Testis (tissue), 3 donors: ENCODE measurements around the gene PTPRG. TPM values are rescaled to one million over a fixed set of nuclear protein-coding genes. Genes with fewer than 3 reads are reported as not detected.
"Not testable (repeated sequence)": the region's sequence is repeated elsewhere in the genome, so short reads cannot be mapped to it uniquely, and the experiment has no call there.

Source experiments
- DNase-seq: peaks from one replicate; pipeline ENCODE4 v3.0.0-alpha.2; 2019
- H3K27ac ChIP-seq, 2 donors: fragments of 200-600 bp; sonication (generic); one replicate each; pipeline ENCODE4 v1.5.1; 2019
- H3K27me3 ChIP-seq: fragments of 200-600 bp; sonication (generic); one replicate; pipeline ENCODE4 v1.5.1; 2019
- H3K36me3 ChIP-seq: fragments of 200-600 bp; sonication (generic); one replicate; pipeline ENCODE4 v1.5.1; 2017; ENCODE audit warnings: low read depth; ENCODE audit errors: missing control alignments
- H3K4me1 ChIP-seq: fragments of 200-600 bp; sonication (generic); one replicate; pipeline ENCODE4 v1.5.1; 2019
- H3K4me3 ChIP-seq, 2 donors: fragments of 200-600 bp; sonication (generic); one replicate each; pipeline ENCODE4 v1.5.1; 2017 to 2019
- H3K9me3 ChIP-seq: fragments of 200-600 bp; sonication (generic); one replicate; pipeline ENCODE4 v1.5.1; 2017
- POLR2A ChIP-seq: fragments of 450-650 bp; IDR thresholded peaks from one replicate; pipeline ENCODE4 v1.6.1; 2017; ENCODE audit warnings: antibody characterized with exemption, mild to moderate bottlenecking, moderate library complexity
- WGBS, 2 donors: methylation state at CpG; one replicate each; pipeline ENCODE4 v1.1.5; 2018; 5-methylcytosine and 5-hydroxymethylcytosine counted together
- intact Hi-C: fragments of 100-400 bp; cut with DNase I; formaldehyde crosslinking; loops from one replicate; pipeline ENCODE4 v1.15.1; 2023; ENCODE audit warnings: low total_unique reads
- polyA plus RNA-seq: library from polyadenylated mRNA; stranded (reverse); fragments of 350-450 nt; fragmentation: Illumina TruSeq; extraction: RNeasy Lipid Tissue Mini Kit (QIAGEN cat#74804); gene quantifications from one replicate; pipeline ENCODE4 v1.2.3, GENCODE V29; 2014; ENCODE audit warnings: low read depth, low replicate concordance; ENCODE audit not compliant: insufficient read depth
- total RNA-seq, 2 donors: library from RNA; depleted of rRNA; stranded (reverse); fragments of >200 nt; gene quantifications; one replicate each; pipeline ENCODE4 v1.2.3, GENCODE V29; 2016
- TF ChIP-seq, protein P1 (sequence below), 3 experiments: fragments of 450-650 bp in 2 of 3; fragments of 200-600 bp in 1 of 3; sonication (generic) in 1 of 3; IDR thresholded peaks; one replicate each; pipeline ENCODE4 v1.5.1; 2016 to 2019; ENCODE audit warnings: antibody characterized with exemption in 3 of 3, mild to moderate bottlenecking in 2 of 3, moderate library complexity in 1 of 3

Gene PTPRG
- total and polyA plus RNA-seq, 3 donors from 2014 or later: 26.3 to 107 (median 75.4) TPM

DNA sequence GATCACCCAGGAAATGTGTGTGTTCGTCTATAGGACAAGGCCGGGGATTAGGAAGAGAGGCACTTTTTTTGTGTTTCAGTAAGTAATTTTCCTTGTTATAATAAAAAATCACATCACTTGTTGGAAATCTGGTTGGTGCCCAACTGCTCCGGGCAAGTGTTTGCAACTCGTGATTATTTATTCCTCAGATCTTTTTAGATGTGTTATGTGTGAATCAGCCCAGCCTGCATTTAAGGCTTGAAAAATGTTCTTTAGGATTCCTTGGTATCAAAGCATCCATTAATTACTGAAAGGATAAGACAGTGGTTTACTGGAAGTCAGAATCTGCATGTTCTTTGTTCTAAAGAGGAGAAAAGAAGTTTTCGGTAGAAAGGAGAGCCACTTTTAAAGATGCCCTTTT is 466.4 kb downstream of the PTPRG start:
- DNase-seq: no peak
- Histone ChIP-seq H3K4me1 (no peaks in the 10 kb centered on the region), H3K27me3 (no peaks in the 10 kb centered on the region), H3K4me3 (no peak overlapping the region), H3K9me3 (no peaks in the 10 kb centered on the region), H3K36me3 (no peaks in the 10 kb centered on the region), H3K27ac (no peak overlapping the region)
- intact Hi-C loops: no loop called here
- TF ChIP-seq, protein P1, sequence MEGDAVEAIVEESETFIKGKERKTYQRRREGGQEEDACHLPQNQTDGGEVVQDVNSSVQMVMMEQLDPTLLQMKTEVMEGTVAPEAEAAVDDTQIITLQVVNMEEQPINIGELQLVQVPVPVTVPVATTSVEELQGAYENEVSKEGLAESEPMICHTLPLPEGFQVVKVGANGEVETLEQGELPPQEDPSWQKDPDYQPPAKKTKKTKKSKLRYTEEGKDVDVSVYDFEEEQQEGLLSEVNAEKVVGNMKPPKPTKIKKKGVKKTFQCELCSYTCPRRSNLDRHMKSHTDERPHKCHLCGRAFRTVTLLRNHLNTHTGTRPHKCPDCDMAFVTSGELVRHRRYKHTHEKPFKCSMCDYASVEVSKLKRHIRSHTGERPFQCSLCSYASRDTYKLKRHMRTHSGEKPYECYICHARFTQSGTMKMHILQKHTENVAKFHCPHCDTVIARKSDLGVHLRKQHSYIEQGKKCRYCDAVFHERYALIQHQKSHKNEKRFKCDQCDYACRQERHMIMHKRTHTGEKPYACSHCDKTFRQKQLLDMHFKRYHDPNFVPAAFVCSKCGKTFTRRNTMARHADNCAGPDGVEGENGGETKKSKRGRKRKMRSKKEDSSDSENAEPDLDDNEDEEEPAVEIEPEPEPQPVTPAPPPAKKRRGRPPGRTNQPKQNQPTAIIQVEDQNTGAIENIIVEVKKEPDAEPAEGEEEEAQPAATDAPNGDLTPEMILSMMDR (IDR thresholded peaks at IDR 0.05): no peak
- no peak for TF ChIP-seq POLR2A
- 84 to 90% methylated on average over 5 of the region's 5 CpGs for WGBS, 2 donors

DNA sequence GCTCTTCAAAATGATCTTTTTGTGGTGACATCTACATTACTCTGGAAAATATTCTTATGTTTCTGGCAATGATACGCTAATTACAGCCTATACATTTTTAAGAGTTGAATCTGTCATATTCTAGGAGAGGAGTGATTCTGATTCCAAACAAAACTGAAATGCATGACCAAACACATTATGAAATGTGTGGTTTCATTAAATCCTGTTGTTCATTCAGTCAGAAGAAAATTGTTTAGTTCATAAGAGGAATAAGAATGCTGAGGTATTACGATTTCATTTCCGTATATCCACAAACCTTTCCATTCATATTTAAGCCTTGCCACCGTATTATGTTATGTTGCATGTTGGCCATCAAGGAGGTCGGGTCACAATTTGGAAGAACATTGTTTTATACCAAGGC is 466.9 kb downstream of the PTPRG start:
- intact Hi-C loops: no loop called here
- no peaks in the 10 kb centered on the region for H3K27me3 ChIP-seq
- no peaks in the 10 kb centered on the region for H3K9me3 ChIP-seq
- H3K4me1 ChIP-seq: no peaks in the 10 kb centered on the region
- no peak for TF ChIP-seq POLR2A
- TF ChIP-seq, protein P1 (IDR thresholded peaks at IDR 0.05): no peak
- no peaks in the 10 kb centered on the region for H3K36me3 ChIP-seq
- DNase-seq: no peak
- H3K4me3 ChIP-seq: no peak overlapping the region
- H3K27ac ChIP-seq: no peak overlapping the region
- 92 to 98% methylated on average over 5 of the region's 5 CpGs for WGBS, 2 donors

DNA sequence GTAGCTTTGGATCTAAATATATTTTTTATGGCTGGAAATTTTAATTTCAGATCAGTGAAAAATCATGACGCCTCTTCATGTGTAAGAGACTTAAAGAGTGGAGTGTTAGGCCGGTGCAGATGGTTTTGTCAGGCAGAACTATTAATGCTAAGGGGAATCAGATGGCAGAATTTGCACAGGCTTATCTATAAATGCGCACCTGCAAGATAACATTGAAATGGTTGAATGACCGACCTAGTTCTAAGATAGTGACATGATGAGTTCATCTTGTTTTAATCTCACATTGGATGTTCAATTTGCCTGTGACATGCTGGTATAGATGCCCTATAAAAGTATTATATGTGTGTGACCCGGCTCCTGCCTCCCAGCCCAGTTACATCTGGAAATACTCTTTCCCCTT is 471.4 kb downstream of the PTPRG start:
- no peak overlapping the region for H3K4me3 ChIP-seq
- TF ChIP-seq, protein P1 (IDR thresholded peaks at IDR 0.05): no peak
- TF ChIP-seq POLR2A: no peak
- no peak overlapping the region for H3K27ac ChIP-seq
- H3K4me1 ChIP-seq: no peaks in the 10 kb centered on the region
- H3K36me3 ChIP-seq: no peaks in the 10 kb centered on the region
- intact Hi-C loops: no loop called here
- no peak for DNase-seq
- no peaks in the 10 kb centered on the region for H3K9me3 ChIP-seq
- WGBS, 2 donors: 93 to 95% methylated on average over 5 of the region's 5 CpGs
- H3K27me3 ChIP-seq: no peaks in the 10 kb centered on the region

DNA sequence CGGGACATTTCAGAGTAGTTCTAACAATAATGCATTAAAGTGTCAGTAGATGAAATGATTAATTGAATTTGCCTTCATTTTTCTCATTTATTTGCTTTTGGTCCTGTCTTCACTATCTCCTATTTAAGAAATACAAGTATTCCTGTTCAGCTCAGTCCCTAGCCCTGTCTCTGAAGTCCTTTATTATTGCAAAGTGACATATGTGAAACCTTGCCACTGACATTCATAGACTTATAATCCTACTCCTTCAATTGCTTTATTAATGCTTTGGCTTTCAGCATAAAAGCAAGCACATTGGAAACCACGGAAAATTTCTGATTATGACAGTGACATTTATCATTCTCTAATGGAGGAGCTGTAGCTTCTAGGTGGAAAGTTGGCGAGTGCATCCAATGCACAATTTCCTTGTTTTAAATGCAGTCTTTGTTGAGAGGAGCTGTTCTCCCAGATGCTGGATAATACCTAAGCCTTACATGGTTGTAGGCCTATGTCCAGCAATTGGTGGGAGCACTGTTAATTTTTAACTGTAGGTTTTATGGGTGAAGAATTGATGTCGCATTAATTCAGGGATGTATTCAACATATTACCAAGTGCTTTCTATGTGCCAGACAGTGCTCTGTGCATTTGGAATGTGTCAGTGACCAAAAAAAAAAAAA is 474.2 kb downstream of the PTPRG start:
- 86 to 90% methylated on average over 4 of the region's 4 CpGs for WGBS, 2 donors
- no peak overlapping the region for H3K27ac ChIP-seq
- H3K4me3 ChIP-seq: no peak overlapping the region
- H3K9me3 ChIP-seq: no peaks in the 10 kb centered on the region
- no peaks in the 10 kb centered on the region for H3K27me3 ChIP-seq
- intact Hi-C loops: no loop called here
- no peak for TF ChIP-seq POLR2A
- TF ChIP-seq, protein P1 (IDR thresholded peaks at IDR 0.05): no peak
- H3K4me1 ChIP-seq: no peaks in the 10 kb centered on the region
- DNase-seq: no peak
- H3K36me3 ChIP-seq: no peaks in the 10 kb centered on the region

DNA sequence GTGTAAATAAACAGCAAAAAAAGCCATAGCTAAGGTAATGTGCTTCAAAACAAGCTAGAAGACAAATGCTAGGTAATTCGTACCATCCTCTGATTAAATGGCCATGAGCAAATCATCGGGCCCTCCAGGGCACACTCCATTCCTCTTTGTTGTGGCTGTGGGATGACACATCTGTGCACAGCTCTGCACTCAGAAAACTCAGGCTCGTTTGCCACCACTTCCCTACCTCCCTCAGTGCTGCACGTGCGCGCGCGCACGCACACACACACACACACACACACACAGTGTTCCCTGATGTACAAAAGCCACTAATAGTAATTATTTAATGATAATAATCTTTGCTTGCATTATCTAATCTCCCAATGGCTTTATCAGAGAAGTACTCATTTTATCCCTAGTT is 475.4 kb downstream of the PTPRG start:
- Histone ChIP-seq H3K27me3 (no peaks in the 10 kb centered on the region), H3K4me1 (no peaks in the 10 kb centered on the region), H3K36me3 (no peaks in the 10 kb centered on the region), H3K4me3 (no peak overlapping the region), H3K27ac (no peak overlapping the region), H3K9me3 (no peaks in the 10 kb centered on the region)
- TF ChIP-seq, protein P1 (IDR thresholded peaks at IDR 0.05): no peak
- TF ChIP-seq POLR2A: no peak
- WGBS, 2 donors: 74% methylated on average over 9 of the region's 9 CpGs
- no peak for DNase-seq
- intact Hi-C loops: no loop called here

GRCh38 chr3:62038798-62039197 is 477.4 kb downstream of the PTPRG start:
- H3K27me3 ChIP-seq, intact Hi-C loops, H3K4me1 ChIP-seq, H3K4me3 ChIP-seq, DNase-seq, H3K9me3 ChIP-seq, H3K36me3 ChIP-seq: not testable (repeated sequence)
- 59 to 77% methylated on average over 4 of the region's 4 CpGs for WGBS, 2 donors
- H3K27ac ChIP-seq: peak overlapping the region; percentile 36 to 73
